Activated CD4-positive, alpha-beta T cell treated with anti-CD3 and anti-CD28 coated beads, Interleukin-2, amount 10 ng/mL, durations not matched to agents 24 days and 14 days (primary cell): ENCODE measurements around the gene MBNL3. TPM values are rescaled to one million over a fixed set of nuclear protein-coding genes. Genes with fewer than 3 reads are reported as not detected.

ENCODE experiments used
- DNase-seq: peaks from one replicate; pipeline ENCODE4 v3.0.0; 2022
- H3K27ac Mint-ChIP-seq: one replicate; pipeline ENCODE4 v1.8.0; 2022; ENCODE audit warnings: mild to moderate bottlenecking, mixed read lengths
- H3K27me3 Mint-ChIP-seq: one replicate; pipeline ENCODE4 v1.8.0; 2022; ENCODE audit warnings: mixed read lengths
- H3K36me3 Mint-ChIP-seq: one replicate; pipeline ENCODE4 v1.8.0; 2022; ENCODE audit warnings: low read depth, mild to moderate bottlenecking, mixed read lengths
- H3K4me1 Mint-ChIP-seq: one replicate; pipeline ENCODE4 v1.8.0; 2021; ENCODE audit warnings: mixed read lengths
- H3K4me3 Mint-ChIP-seq: one replicate; pipeline ENCODE4 v1.8.0; 2022; ENCODE audit warnings: mild to moderate bottlenecking, moderate library complexity, mixed read lengths
- H3K9me3 Mint-ChIP-seq: one replicate; pipeline ENCODE4 v1.8.0; 2021; ENCODE audit warnings: mixed read lengths
- intact Hi-C: fragments of 100-400 bp; cut with micrococcal nuclease; formaldehyde crosslinking; loops from one replicate; pipeline ENCODE4 v1.15.1; 2023
- total RNA-seq: library from RNA; stranded (reverse); gene quantifications from 2 replicates; pipeline ENCODE4 v1.2.3, GENCODE V29; 2022

Gene MBNL3
- total RNA-seq, 1 donor from 2014 or later, result 12.2 TPM

DNA sequence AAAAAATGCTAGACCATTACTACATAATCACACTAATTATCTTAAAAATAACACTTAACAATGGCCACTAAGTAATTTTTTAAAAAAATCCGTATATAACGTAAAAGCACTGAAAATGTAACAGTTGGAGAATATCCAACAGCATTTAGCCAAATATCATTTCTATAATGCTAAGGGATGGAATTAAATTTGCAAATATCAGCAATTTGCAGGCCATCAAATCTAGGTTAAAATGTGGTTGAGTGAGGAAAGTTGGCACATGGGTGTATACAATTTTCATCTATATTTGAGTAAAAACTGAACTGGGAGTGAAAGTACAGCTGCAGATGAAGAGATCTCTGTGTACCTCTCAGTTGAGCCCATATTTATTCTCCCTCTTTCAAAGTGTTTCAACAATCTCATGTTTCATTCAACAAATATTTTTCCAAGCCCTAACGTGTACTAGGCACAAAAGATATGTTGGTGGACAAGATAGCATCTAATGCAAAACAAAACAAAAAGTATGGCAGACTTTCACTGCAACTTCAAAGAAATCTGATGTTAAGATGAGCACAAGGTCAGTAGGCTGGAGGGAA is 63.0 kb downstream of the MBNL3 start:
- intact Hi-C loops, result no loop called here
- H3K27me3 Mint-ChIP-seq, result no peaks in the 10 kb centered on the region
- no peak overlapping the region for H3K4me3 Mint-ChIP-seq
- no peaks in the 10 kb centered on the region for H3K36me3 Mint-ChIP-seq
- H3K27ac Mint-ChIP-seq, result no peak overlapping the region
- no peak for DNase-seq
- H3K4me1 Mint-ChIP-seq, result peaks cover 3% of the 10 kb centered on the region
- H3K9me3 Mint-ChIP-seq, result no peaks in the 10 kb centered on the region

DNA sequence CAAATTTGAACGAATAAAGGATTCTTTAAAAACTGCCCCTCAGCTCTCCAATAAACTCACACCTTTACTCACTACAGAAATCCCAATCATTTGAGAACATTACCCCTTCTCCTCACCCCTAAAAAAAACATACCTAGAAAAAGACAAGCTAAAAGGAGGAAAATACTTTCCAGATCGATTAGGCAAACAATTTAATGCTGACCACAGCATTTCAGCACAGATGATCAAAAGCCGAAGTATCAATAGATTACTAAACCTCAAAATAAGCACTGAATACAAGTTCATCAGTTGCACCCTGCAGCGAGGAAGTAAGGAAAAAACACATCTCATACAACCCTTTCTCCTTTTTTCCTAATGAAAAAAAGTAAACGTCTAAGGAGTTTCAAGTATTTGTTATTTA is 65.5 kb downstream of the MBNL3 start:
- Mint-ChIP-seq H3K27ac (no peak overlapping the region), H3K27me3 (no peaks in the 10 kb centered on the region), H3K4me1 (peaks cover 3% of the 10 kb centered on the region), H3K36me3 (no peaks in the 10 kb centered on the region), H3K9me3 (no peaks in the 10 kb centered on the region), H3K4me3 (no peak overlapping the region)
- intact Hi-C loops, result no loop called here
- DNase-seq, result no peak

- H3K27me3 Mint-ChIP-seq, result no peaks in the 10 kb centered on the region
- intact Hi-C loops, result no loop called here
- H3K27ac Mint-ChIP-seq, result no peak overlapping the region
- DNase-seq, result no peak
- H3K4me1 Mint-ChIP-seq, result no peaks in the 10 kb centered on the region
- no peaks in the 10 kb centered on the region for H3K9me3 Mint-ChIP-seq
- no peaks in the 10 kb centered on the region for H3K36me3 Mint-ChIP-seq
- H3K4me3 Mint-ChIP-seq, result no peak overlapping the region
Observed at GRCh38 chrX:132415012-132415411, 73.8 kb downstream of the MBNL3 start.

DNA sequence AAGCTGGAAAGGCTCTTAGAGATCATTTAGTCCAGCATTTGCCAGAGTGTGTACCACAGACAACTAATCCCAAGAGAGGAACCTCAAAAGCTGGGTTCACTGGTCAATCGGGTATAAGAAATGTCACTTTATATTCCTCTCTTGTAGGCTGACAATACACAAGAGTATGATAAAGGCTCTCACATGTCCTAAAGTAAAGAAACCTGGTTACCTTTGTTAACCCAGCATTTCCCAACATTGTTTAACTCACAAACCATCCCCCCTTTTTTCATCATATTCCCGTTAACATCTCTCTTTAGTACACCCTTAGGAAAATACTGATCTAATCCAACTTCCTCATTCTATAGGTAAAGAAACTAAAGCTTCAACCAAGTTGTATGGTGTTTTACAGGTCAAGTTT is 74.4 kb downstream of the MBNL3 start:
- Mint-ChIP-seq H3K27me3 (no peaks in the 10 kb centered on the region), H3K27ac (no peak overlapping the region), H3K36me3 (no peaks in the 10 kb centered on the region), H3K4me1 (no peaks in the 10 kb centered on the region), H3K9me3 (no peaks in the 10 kb centered on the region), H3K4me3 (no peak overlapping the region)
- no peak for DNase-seq
- intact Hi-C loops, result no loop called here

- H3K36me3 Mint-ChIP-seq, result no peaks in the 10 kb centered on the region
- no peak overlapping the region for H3K4me3 Mint-ChIP-seq
Observed at GRCh38 chrX:132413459-132413858, 75.4 kb downstream of the MBNL3 start.

GRCh38 chrX:132412208-132412607 is 76.6 kb downstream of the MBNL3 start:
- H3K27ac Mint-ChIP-seq, result no peak overlapping the region

More at GRCh38 chrX:132413459-132413858, 75.4 kb downstream of the MBNL3 start:
- Mint-ChIP-seq H3K27me3 (no peaks in the 10 kb centered on the region), H3K27ac (no peak overlapping the region), H3K9me3 (no peaks in the 10 kb centered on the region), H3K4me1 (no peaks in the 10 kb centered on the region)
- intact Hi-C loops, result no loop called here
- DNase-seq, result no peak

GRCh38 chrX:132411310-132411977 is 77.4 kb downstream of the MBNL3 start:
- H3K4me3 Mint-ChIP-seq, result no peak overlapping the region
- no peak for DNase-seq
- no peaks in the 10 kb centered on the region for H3K9me3 Mint-ChIP-seq
- intact Hi-C loops, result no loop called here
- H3K27ac Mint-ChIP-seq, result no peak overlapping the region
- no peaks in the 10 kb centered on the region for H3K36me3 Mint-ChIP-seq
- no peaks in the 10 kb centered on the region for H3K27me3 Mint-ChIP-seq
- no peaks in the 10 kb centered on the region for H3K4me1 Mint-ChIP-seq

More at GRCh38 chrX:132412208-132412607, 76.6 kb downstream of the MBNL3 start:
- intact Hi-C loops, result no loop called here
- no peaks in the 10 kb centered on the region for H3K9me3 Mint-ChIP-seq
- H3K27me3 Mint-ChIP-seq, result no peaks in the 10 kb centered on the region
- H3K4me1 Mint-ChIP-seq, result no peaks in the 10 kb centered on the region
- DNase-seq, result no peak
- no peaks in the 10 kb centered on the region for H3K36me3 Mint-ChIP-seq
- no peak overlapping the region for H3K4me3 Mint-ChIP-seq

DNA sequence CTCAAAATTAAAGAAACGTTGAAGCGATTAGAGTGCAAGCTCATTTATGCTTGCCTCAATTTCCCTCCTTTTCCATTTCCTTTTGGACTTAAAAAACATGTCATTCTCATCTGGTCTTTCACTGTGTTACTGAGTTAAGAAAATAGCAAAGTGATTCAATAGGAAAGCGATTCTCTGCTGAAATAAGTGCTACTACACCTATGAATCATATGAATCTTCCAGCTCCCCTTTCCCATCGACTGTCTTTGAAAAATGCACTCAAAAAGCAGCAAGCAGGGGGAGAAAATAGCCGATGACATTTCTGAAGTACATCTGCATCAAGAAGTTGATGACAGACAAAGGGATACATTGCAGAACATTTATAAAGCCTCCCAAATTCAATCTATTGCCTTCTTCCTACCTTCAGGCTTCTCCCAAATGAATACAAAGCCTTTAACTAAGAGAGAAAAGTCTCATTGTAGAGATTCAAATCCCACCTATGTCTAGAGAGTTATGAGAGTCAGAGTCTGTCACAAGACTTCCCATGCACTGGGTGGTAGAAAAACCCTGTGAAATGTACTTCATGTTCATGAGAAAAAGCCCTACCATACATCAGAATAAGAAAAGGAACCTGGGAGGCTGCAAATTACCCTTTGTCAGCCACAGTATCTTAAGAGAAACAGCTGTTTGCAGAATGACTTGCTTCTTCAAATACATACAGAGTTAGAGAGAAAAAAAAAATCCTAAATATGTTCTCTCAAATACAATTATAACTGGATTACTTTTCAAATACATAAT is 78.9 kb downstream of the MBNL3 start:
- H3K27me3 Mint-ChIP-seq, result no peaks in the 10 kb centered on the region
- no peaks in the 10 kb centered on the region for H3K9me3 Mint-ChIP-seq
- no peak for DNase-seq
- no peaks in the 10 kb centered on the region for H3K4me1 Mint-ChIP-seq
- no peak overlapping the region for H3K27ac Mint-ChIP-seq
- no peak overlapping the region for H3K4me3 Mint-ChIP-seq
- intact Hi-C loops, result no loop called here
- H3K36me3 Mint-ChIP-seq, result peaks cover 1% of the 10 kb centered on the region

DNA sequence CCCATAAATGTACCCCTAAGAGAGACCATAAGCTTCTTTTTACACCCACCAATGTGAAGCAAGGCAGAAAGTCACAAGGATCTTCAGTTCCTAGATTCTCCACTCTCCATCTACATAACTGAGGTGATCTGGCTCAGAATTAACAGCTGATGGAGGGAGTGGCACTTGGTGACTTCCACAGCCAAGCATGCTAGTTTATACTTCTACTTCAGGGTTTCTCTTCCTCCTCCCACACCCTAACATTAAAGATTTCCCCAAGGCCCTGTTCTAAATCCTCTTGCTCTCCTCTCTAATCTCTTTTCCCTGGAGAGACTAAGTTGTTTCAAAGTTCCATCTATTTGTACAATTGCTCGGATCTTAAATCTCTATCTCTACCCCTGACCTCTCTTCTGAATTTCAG is 81.1 kb downstream of the MBNL3 start:
- H3K4me1 Mint-ChIP-seq, result no peaks in the 10 kb centered on the region
- H3K27ac Mint-ChIP-seq, result no peak overlapping the region
- no peak for DNase-seq
- no peak overlapping the region for H3K4me3 Mint-ChIP-seq
- intact Hi-C loops, result no loop called here
- no peaks in the 10 kb centered on the region for H3K27me3 Mint-ChIP-seq
- H3K36me3 Mint-ChIP-seq, result peaks cover 2% of the 10 kb centered on the region
- H3K9me3 Mint-ChIP-seq, result no peaks in the 10 kb centered on the region

DNA sequence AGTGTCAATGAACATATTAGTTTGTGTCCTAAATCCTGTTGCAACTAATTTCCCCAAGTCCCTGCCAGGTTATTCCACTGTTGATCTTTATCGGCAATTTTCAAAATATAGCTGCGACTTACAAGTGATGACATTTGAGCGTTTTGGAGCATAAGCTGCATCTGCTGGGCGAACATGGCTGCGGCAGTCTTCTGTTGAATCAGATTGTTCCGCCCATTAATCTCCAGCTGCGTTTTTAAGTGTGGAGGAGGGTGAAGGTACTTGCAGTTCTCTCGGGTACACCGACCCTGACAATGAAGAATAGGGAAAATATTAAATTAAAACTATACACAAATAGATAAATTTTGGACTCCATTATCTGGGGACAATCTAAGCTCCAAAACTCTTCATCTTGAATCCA is 82.7 kb downstream of the MBNL3 start:
- Mint-ChIP-seq H3K36me3 (peaks cover 2% of the 10 kb centered on the region), H3K9me3 (no peaks in the 10 kb centered on the region), H3K27me3 (no peaks in the 10 kb centered on the region), H3K4me3 (no peak overlapping the region), H3K4me1 (no peaks in the 10 kb centered on the region), H3K27ac (no peak overlapping the region)
- intact Hi-C loops, result no loop called here
- no peak for DNase-seq

- H3K27me3 Mint-ChIP-seq, result no peaks in the 10 kb centered on the region
- intact Hi-C loops, result no loop called here
- no peak overlapping the region for H3K4me3 Mint-ChIP-seq
- no peaks in the 10 kb centered on the region for H3K4me1 Mint-ChIP-seq
- no peaks in the 10 kb centered on the region for H3K9me3 Mint-ChIP-seq
- DNase-seq, result no peak
- peaks cover 2% of the 10 kb centered on the region for H3K36me3 Mint-ChIP-seq
- H3K27ac Mint-ChIP-seq, result no peak overlapping the region
Observed at GRCh38 chrX:132404266-132404665, 84.6 kb downstream of the MBNL3 start.

DNA sequence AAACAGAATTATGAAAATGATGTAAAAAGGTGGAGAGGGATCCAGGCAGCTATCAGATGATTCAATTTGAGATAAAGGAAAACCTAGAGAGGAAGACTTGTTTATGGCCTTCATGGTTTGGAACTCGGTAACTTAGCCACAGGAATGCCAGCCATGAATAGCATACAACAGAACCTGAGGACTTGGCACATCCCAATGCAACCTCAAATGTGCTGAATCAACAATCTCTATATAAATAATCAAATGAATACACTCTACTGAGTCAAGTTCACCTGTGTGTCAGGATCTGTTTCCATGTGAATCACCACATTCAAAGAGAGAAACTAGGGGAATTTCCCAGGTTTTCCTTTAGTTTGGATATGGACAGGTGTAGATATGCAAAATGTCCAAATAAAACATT is 86.9 kb downstream of the MBNL3 start:
- Mint-ChIP-seq H3K9me3 (no peaks in the 10 kb centered on the region), H3K27ac (no peak overlapping the region), H3K4me3 (no peak overlapping the region), H3K27me3 (no peaks in the 10 kb centered on the region), H3K4me1 (no peaks in the 10 kb centered on the region), H3K36me3 (peaks cover 2% of the 10 kb centered on the region)
- intact Hi-C loops, result no loop called here
- DNase-seq, result no peak

- peaks cover 2% of the 10 kb centered on the region for H3K36me3 Mint-ChIP-seq
- H3K4me1 Mint-ChIP-seq, result no peaks in the 10 kb centered on the region
- no peak for DNase-seq
- intact Hi-C loops, result no loop called here
- no peak overlapping the region for H3K4me3 Mint-ChIP-seq
- no peaks in the 10 kb centered on the region for H3K9me3 Mint-ChIP-seq
- no peak overlapping the region for H3K27ac Mint-ChIP-seq
- no peaks in the 10 kb centered on the region for H3K27me3 Mint-ChIP-seq
Observed at GRCh38 chrX:132400706-132401105, 88.1 kb downstream of the MBNL3 start.

DNA sequence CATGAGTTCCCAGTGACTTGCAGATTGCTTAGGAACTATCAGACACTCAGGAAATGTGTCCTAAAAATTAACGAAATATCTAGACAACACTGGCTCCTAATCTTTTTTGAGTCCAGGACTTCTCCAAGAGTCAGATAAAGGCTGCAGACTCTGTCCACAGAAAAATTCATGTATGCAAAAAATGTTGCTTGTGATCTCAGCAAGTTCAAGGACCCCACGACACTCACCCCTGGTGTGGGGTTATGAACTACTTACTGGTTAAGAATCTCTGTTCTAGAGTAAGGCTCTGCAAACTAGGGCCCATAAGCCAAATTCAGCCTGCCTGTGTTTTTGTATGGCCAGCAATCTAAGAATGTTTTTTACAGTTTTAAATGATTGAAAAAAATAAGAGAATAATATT is 93.2 kb downstream of the MBNL3 start:
- Mint-ChIP-seq H3K27me3 (no peaks in the 10 kb centered on the region), H3K36me3 (no peaks in the 10 kb centered on the region), H3K9me3 (no peaks in the 10 kb centered on the region), H3K4me1 (no peaks in the 10 kb centered on the region), H3K27ac (no peak overlapping the region), H3K4me3 (no peak overlapping the region)
- intact Hi-C loops, result no loop called here
- no peak for DNase-seq
